ENCODE measurements around the gene DEPP1.

Gene DEPP1

GRCh38 chr10:44978213-44978569, 418 bp downstream of the DEPP1 start:
- DNase-seq: no peak

GRCh38 chr10:44977287-44978212, 1.1 kb downstream of the DEPP1 start:
- DNase-seq: no peak

- no peak for DNase-seq
Observed at GRCh38 chr10:44976352-44977198, 2.0 kb downstream of the DEPP1 start.

- peak; percentile 52 to 76 for DNase-seq
Observed at GRCh38 chr10:44975431-44976331, 2.9 kb downstream of the DEPP1 start.

- peak; percentile 50 to 62 for DNase-seq
Observed at GRCh38 chr10:44974628-44975430, 3.8 kb downstream of the DEPP1 start.

GRCh38 chr10:44974082-44974627, 4.5 kb downstream of the DEPP1 start:
- no peak for DNase-seq

GRCh38 chr10:44973323-44974081, 5.1 kb downstream of the DEPP1 start:
- no peak for DNase-seq

- DNase-seq: no peak
Observed at GRCh38 chr10:44972874-44973306, 5.7 kb downstream of the DEPP1 start.

- DNase-seq: no peak
Observed at GRCh38 chr10:44971935-44972757, 6.5 kb downstream of the DEPP1 start.

- no peak for DNase-seq
Observed at GRCh38 chr10:44971434-44971833, 7.2 kb downstream of the DEPP1 start.

- no peak for DNase-seq
Observed at GRCh38 chr10:44970812-44971395, 7.7 kb downstream of the DEPP1 start.

- DNase-seq: no peak
Observed at GRCh38 chr10:44969854-44970253, 8.8 kb downstream of the DEPP1 start.

GRCh38 chr10:44968500-44969400, 9.9 kb downstream of the DEPP1 start:
- DNase-seq: peak; percentile 83 to 92

- DNase-seq: peak; percentile 98
Observed at GRCh38 chr10:44968091-44968490, 10.5 kb downstream of the DEPP1 start.

- DNase-seq: peak; percentile 92 to 94
Observed at GRCh38 chr10:44967616-44968015, 11.0 kb downstream of the DEPP1 start.

- DNase-seq: peak in 1 of 2 experiments; percentile 25
Observed at GRCh38 chr10:44966816-44967509, 11.6 kb downstream of the DEPP1 start.

GRCh38 chr10:44966129-44966815, 12.3 kb downstream of the DEPP1 start:
- no peak for DNase-seq
